ENCODE measurements around the gene RALGPS2. TPM values are rescaled to one million over a fixed set of nuclear protein-coding genes. Genes with fewer than 3 reads are reported as not detected.

The RALGPS2 gene
- total RNA-seq, 1 donor from 2014 or later, result 78.7 TPM

DNA sequence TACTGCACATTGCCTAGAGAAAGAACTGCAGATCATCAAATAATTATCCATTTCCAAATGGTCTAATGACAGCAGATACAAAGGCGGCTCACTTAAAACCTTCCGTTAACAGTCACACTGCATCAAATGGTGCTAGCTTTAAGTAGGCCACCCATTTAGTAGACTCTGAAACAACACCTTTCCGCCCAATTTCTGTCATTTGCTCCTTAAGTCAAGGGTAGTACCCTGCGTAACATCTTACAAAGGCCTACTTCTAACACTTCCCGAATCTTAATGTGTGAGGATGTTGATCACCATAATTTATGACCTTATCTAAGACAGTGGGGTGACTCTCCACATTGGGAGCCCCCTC lies 692 bp upstream of the RALGPS2 start:
- H3K36me3 Mint-ChIP-seq, result peaks cover 9% of the 10 kb centered on the region
- H2AFZ ChIP-seq (replicated peaks), result peak overlapping the region; percentile 100
- H3K4me2 ChIP-seq, result peak overlapping the region; percentile 78
- H3K9ac ChIP-seq, result no peak overlapping the region
- TF ChIP-seq EZH2phosphoT487 (IDR thresholded peaks at IDR 0.05), result no peak
- TF ChIP-seq EZH2 (IDR thresholded peaks at IDR 0.05), result no peak
- TF ChIP-seq, protein P1, sequence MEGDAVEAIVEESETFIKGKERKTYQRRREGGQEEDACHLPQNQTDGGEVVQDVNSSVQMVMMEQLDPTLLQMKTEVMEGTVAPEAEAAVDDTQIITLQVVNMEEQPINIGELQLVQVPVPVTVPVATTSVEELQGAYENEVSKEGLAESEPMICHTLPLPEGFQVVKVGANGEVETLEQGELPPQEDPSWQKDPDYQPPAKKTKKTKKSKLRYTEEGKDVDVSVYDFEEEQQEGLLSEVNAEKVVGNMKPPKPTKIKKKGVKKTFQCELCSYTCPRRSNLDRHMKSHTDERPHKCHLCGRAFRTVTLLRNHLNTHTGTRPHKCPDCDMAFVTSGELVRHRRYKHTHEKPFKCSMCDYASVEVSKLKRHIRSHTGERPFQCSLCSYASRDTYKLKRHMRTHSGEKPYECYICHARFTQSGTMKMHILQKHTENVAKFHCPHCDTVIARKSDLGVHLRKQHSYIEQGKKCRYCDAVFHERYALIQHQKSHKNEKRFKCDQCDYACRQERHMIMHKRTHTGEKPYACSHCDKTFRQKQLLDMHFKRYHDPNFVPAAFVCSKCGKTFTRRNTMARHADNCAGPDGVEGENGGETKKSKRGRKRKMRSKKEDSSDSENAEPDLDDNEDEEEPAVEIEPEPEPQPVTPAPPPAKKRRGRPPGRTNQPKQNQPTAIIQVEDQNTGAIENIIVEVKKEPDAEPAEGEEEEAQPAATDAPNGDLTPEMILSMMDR (IDR thresholded peaks at IDR 0.05), result no peak
- peaks cover 21% of the 10 kb centered on the region for H3K4me1 ChIP-seq
- peak overlapping the region; percentile 72 for H3K4me3 ChIP-seq
- H3K9me3 Mint-ChIP-seq, result peaks cover 7% of the 10 kb centered on the region
- H3K36me3 ChIP-seq, result no peaks in the 10 kb centered on the region
- H3K9me3 ChIP-seq (ENCODE audit: low read depth), result no peaks in the 10 kb centered on the region
- peak; percentile 9 for DNase-seq (ENCODE audit: low spot score)
- H3K4me3 Mint-ChIP-seq, result peak overlapping the region; percentile 90
- H3F3A ChIP-seq (ENCODE audit: low read depth), result peaks cover 21% of the 10 kb centered on the region
- H4K20me1 ChIP-seq (ENCODE audit: low read depth), result peaks cover 7% of the 10 kb centered on the region
- peaks cover 37% of the 10 kb centered on the region for H3K79me2 ChIP-seq (ENCODE audit: low read depth)
- peaks cover 2% of the 10 kb centered on the region for H3K27me3 Mint-ChIP-seq (ENCODE audit: insufficient read depth, low read depth)
- peaks cover 16% of the 10 kb centered on the region for H3K27me3 ChIP-seq
- no peak overlapping the region for H3K27ac ChIP-seq
- peak overlapping the region; percentile 87 for H3K27ac Mint-ChIP-seq
- peaks cover 24% of the 10 kb centered on the region for H3K4me1 Mint-ChIP-seq

DNA sequence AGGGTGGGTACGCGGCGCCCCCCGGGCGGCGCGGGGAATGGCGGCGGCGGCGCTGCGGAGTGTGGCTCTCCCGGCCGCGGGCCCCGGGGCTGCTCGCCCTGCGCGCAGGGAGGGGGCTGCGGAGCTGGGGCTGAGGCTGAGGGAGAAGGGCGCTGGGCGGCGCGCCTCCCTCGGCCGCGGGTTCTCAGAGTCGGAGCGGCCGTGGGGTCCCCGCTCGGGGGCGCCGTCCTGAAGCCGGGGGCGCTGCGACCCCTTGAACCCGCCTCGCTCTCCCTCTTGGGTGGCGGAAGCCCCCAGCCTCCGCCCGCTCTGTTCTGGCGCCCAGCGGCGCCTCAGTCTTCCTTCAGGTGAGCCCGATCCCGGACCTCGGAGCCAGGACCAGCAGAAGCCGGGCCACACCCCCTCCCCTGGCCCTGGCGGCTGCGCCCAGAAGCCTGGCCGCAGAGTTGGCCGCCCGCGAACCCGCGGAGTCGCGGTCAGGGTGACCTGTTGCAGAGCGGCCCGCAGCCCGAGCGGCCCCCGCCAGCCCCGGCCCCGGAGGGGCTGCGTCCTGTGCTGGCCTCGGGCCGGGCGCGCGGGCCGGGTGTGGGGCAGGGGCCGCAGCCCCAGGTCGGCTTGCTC lies 532 bp downstream of the RALGPS2 start:
- H3K9ac ChIP-seq, result peak overlapping the region; percentile 69
- H3K79me2 ChIP-seq (ENCODE audit: low read depth), result peaks cover 49% of the 10 kb centered on the region
- H3K36me3 Mint-ChIP-seq, result peaks cover 15% of the 10 kb centered on the region
- no peak overlapping the region for H3K27ac Mint-ChIP-seq
- H3K36me3 ChIP-seq, result no peaks in the 10 kb centered on the region
- peak overlapping the region; percentile 72 for H3K4me3 ChIP-seq
- peaks cover 21% of the 10 kb centered on the region for H3F3A ChIP-seq (ENCODE audit: low read depth)
- peaks cover 2% of the 10 kb centered on the region for H3K27me3 Mint-ChIP-seq (ENCODE audit: insufficient read depth, low read depth)
- peaks cover 16% of the 10 kb centered on the region for H3K27me3 ChIP-seq
- peaks cover 21% of the 10 kb centered on the region for H3K4me1 ChIP-seq
- H3K4me2 ChIP-seq, result peak overlapping the region; percentile 78
- peak; percentile 75 for DNase-seq (ENCODE audit: low spot score)
- H3K9me3 Mint-ChIP-seq, result peaks cover 14% of the 10 kb centered on the region
- peak overlapping the region; percentile 95 for H3K4me3 Mint-ChIP-seq
- peaks cover 7% of the 10 kb centered on the region for H4K20me1 ChIP-seq (ENCODE audit: low read depth)
- TF ChIP-seq EZH2 (IDR thresholded peaks at IDR 0.05), result peak; percentile 39
- TF ChIP-seq EZH2phosphoT487 (IDR thresholded peaks at IDR 0.05), result no peak
- TF ChIP-seq, protein P1 (IDR thresholded peaks at IDR 0.05), result peak; percentile 42
- H3K9me3 ChIP-seq (ENCODE audit: low read depth), result no peaks in the 10 kb centered on the region
- peak overlapping the region; percentile 100 for H2AFZ ChIP-seq (replicated peaks)
- H3K27ac ChIP-seq, result peak overlapping the region; percentile 78
- H3K4me1 Mint-ChIP-seq, result peaks cover 24% of the 10 kb centered on the region

DNA sequence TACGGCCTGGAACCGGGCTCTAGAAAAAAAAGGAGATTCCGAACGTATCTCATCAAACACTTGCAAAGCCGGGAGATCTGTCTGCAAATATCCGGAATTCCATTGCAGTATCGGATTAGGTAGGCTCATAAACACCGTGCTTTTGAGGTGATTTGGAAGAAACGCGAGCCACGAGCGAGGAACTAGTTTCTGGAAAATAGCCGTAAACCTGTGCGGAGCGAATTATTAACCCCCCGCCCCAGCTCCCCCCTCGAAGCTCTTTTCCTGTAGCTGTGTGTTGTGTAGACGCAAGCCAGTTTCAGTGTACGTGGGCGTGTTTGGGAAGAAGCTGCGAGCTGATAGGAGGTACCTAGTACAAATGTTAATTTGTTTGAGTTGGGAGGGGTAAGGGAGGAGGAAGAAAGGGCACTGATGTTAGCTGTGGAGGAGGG lies 1.1 kb downstream of the RALGPS2 start:
- Histone ChIP-seq H3K4me3 (peak overlapping the region; percentile 72), H3K79me2 (ENCODE audit: low read depth) (peaks cover 54% of the 10 kb centered on the region), H3K4me2 (peak overlapping the region; percentile 78), H4K20me1 (ENCODE audit: low read depth) (peaks cover 7% of the 10 kb centered on the region), H3K4me1 (peaks cover 21% of the 10 kb centered on the region), H3K9ac (peak overlapping the region; percentile 69), H3K36me3 (no peaks in the 10 kb centered on the region), H3K27me3 (peaks cover 16% of the 10 kb centered on the region), H3F3A (ENCODE audit: low read depth) (peaks cover 21% of the 10 kb centered on the region), H2AFZ (replicated peaks) (peak overlapping the region; percentile 100), H3K9me3 (ENCODE audit: low read depth) (no peaks in the 10 kb centered on the region), H3K27ac (peak overlapping the region; percentile 78)
- peak overlapping the region; percentile 84 for H3K27ac Mint-ChIP-seq
- peak overlapping the region; percentile 95 for H3K4me3 Mint-ChIP-seq
- peaks cover 18% of the 10 kb centered on the region for H3K36me3 Mint-ChIP-seq
- H3K27me3 Mint-ChIP-seq (ENCODE audit: insufficient read depth, low read depth), result peaks cover 2% of the 10 kb centered on the region
- H3K4me1 Mint-ChIP-seq, result peaks cover 24% of the 10 kb centered on the region
- peak; percentile 86 for DNase-seq (ENCODE audit: low spot score)
- TF ChIP-seq EZH2 (IDR thresholded peaks at IDR 0.05), result no peak
- TF ChIP-seq EZH2phosphoT487 (IDR thresholded peaks at IDR 0.05), result no peak
- TF ChIP-seq, protein P1 (IDR thresholded peaks at IDR 0.05), result no peak
- H3K9me3 Mint-ChIP-seq, result peaks cover 17% of the 10 kb centered on the region

Measured in neural progenitor cell (in vitro differentiated cells).